ENCODE results near the gene TEX13A. TPM values are rescaled to one million over a fixed set of nuclear protein-coding genes. Genes with fewer than 3 reads are reported as not detected.
A peak's percentile ranks its signal among the peaks of the same experiment; 100 is the strongest.

Gene TEX13A
- total RNA-seq, 1 experiment from 2014 or later = not detected

DNA sequence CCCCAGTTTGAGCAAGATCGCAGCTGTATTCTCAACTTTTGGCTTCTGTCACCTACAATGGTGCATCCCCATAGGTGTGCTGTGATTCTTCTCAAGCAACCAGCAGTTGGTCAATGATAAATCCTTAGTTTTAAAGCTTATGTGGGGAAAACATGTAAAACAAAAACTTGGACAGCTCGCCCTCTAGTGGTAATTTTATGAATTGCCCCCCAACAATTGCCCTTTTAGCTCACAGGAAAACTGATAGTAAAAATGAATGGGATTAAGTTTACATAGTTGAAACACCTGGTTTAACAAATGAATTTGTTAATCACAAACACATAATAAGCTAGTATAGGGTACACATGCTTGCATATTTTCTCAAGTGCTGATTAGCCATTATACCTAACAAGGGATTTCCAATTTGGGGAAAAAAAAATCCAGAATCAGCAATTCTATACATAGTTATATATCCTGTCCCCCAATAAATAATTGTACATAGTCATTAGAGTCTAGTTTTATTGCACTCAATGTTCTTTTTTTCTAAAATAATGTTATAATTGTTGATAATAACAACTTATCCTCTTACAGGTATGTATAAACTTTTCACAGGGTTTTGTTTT, 30.1 kb downstream of the TEX13A start:
- CTCF ChIA-PET = interaction anchor here (0.6 to 1.1 kb wide), 6 partner anchors 31 to 904 kb away, joined by 3 to 7 read pairs (median 4); no protein-coding TSS in a partner anchor
- Histone ChIP-seq H3K4me3 (no peak overlapping the region), H3K9me3 (ENCODE audit: insufficient read depth, low read depth) (no peaks in the 10 kb centered on the region), H3K36me3 (ENCODE audit: low read depth) (no peaks in the 10 kb centered on the region), H4K20me1 (ENCODE audit: insufficient read depth) (no peaks in the 10 kb centered on the region), H3K27ac (no peak overlapping the region), H2AFZ (no peak overlapping the region), H3K27me3 (ENCODE audit: insufficient read depth, low read depth) (no peaks in the 10 kb centered on the region), H3K9me2 (ENCODE audit: insufficient read depth) (no peaks in the 10 kb centered on the region), H3K4me2 (no peak overlapping the region), H3K79me2 (ENCODE audit: low read depth) (no peaks in the 10 kb centered on the region), H3F3A (ENCODE audit: insufficient read depth, low read depth) (no peaks in the 10 kb centered on the region), H3K4me1 (replicated peaks; ENCODE audit: insufficient read depth) (no peaks in the 10 kb centered on the region)
- POLR2A ChIA-PET (ENCODE audit: unreplicated experiment) = interaction anchor here (0.6 to 0.8 kb wide), 2 partner anchors 84 to 683 kb away, joined by 3 to 6 read pairs; no protein-coding TSS in a partner anchor
- no peak for TF ChIP-seq EZH2 (IDR thresholded peaks at IDR 0.05; ENCODE audit: low read depth)
- TF ChIP-seq, protein P1, sequence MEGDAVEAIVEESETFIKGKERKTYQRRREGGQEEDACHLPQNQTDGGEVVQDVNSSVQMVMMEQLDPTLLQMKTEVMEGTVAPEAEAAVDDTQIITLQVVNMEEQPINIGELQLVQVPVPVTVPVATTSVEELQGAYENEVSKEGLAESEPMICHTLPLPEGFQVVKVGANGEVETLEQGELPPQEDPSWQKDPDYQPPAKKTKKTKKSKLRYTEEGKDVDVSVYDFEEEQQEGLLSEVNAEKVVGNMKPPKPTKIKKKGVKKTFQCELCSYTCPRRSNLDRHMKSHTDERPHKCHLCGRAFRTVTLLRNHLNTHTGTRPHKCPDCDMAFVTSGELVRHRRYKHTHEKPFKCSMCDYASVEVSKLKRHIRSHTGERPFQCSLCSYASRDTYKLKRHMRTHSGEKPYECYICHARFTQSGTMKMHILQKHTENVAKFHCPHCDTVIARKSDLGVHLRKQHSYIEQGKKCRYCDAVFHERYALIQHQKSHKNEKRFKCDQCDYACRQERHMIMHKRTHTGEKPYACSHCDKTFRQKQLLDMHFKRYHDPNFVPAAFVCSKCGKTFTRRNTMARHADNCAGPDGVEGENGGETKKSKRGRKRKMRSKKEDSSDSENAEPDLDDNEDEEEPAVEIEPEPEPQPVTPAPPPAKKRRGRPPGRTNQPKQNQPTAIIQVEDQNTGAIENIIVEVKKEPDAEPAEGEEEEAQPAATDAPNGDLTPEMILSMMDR (conservative IDR thresholded peaks at IDR 0.05) = peak; percentile 80
- peak in 1 of 2 experiments; percentile 39 for DNase-seq
- intact Hi-C loops (cut with micrococcal nuclease; ENCODE audit: unreplicated experiment) = loop anchor here (1.0 to 5.0 kb wide), 4 partner anchors 82 to 623 kb away; partner anchors contain the start of gene IL1RAPL2
- no TSS peak for BruUV-seq (replicated peaks)

DNA sequence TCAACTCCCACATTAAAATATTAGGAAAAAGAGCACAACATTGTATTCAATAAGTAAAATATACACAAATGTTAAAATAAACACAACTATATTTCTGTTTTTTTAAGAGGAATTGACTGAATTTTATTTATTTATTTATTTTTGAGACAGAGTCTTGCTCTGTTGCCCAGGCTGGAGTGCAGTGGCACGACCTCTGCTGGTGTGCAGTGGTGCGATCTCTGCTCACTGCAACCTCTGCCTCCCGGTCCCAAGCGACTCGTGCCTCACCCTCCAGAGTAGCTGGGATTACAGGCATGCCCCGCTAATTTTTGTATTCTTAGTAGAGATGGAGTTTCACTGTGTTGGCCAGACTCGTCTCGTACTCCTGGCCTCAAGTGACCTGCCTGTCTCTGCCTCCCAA, 31.4 kb downstream of the TEX13A start:
- Histone ChIP-seq H3K27me3 (ENCODE audit: insufficient read depth, low read depth) (no peaks in the 10 kb centered on the region), H3K79me2 (ENCODE audit: low read depth) (no peaks in the 10 kb centered on the region), H3F3A (ENCODE audit: insufficient read depth, low read depth) (no peaks in the 10 kb centered on the region), H3K4me1 (replicated peaks; ENCODE audit: insufficient read depth) (no peaks in the 10 kb centered on the region), H3K9me3 (ENCODE audit: insufficient read depth, low read depth) (no peaks in the 10 kb centered on the region), H3K4me3 (no peak overlapping the region), H4K20me1 (ENCODE audit: insufficient read depth) (no peaks in the 10 kb centered on the region), H3K27ac (no peak overlapping the region), H2AFZ (no peak overlapping the region), H3K4me2 (no peak overlapping the region), H3K9me2 (ENCODE audit: insufficient read depth) (no peaks in the 10 kb centered on the region), H3K36me3 (ENCODE audit: low read depth) (no peaks in the 10 kb centered on the region)
- no peak for TF ChIP-seq EZH2 (IDR thresholded peaks at IDR 0.05; ENCODE audit: low read depth)
- TF ChIP-seq, protein P1 (conservative IDR thresholded peaks at IDR 0.05) = no peak
- intact Hi-C loops (cut with micrococcal nuclease; ENCODE audit: unreplicated experiment) = no loop called here
- BruUV-seq (replicated peaks) = no TSS peak
- DNase-seq = no peak
- POLR2A ChIA-PET (ENCODE audit: unreplicated experiment) = no interaction called here
- CTCF ChIA-PET = no interaction called here

DNA sequence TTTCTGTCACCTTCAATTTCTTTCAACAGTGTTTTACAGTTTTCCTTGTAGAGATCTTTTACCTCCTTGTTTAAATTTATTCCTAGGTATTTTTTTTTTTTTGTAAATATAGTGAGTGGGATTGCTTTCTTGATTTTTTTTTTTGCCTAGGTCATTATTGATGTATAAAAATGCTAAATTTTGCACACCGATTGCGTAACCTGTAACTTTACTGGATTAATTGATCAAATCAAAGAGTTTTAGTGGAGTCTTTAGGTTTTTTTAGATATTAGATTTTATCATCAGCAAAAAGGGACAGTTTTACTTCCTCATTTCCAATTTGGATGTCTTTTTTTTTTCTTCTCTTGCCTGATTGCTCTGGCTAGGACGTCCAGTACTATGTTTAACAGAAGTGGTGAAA, 40.9 kb downstream of the TEX13A start:
- Histone ChIP-seq H3K79me2 (ENCODE audit: low read depth) (no peaks in the 10 kb centered on the region), H4K20me1 (ENCODE audit: insufficient read depth) (no peaks in the 10 kb centered on the region), H3F3A (ENCODE audit: insufficient read depth, low read depth) (no peaks in the 10 kb centered on the region), H3K4me2 (no peak overlapping the region), H3K27ac (no peak overlapping the region), H3K9me3 (ENCODE audit: insufficient read depth, low read depth) (no peaks in the 10 kb centered on the region), H3K4me1 (replicated peaks; ENCODE audit: insufficient read depth) (no peaks in the 10 kb centered on the region), H3K36me3 (ENCODE audit: low read depth) (no peaks in the 10 kb centered on the region), H3K27me3 (ENCODE audit: insufficient read depth, low read depth) (no peaks in the 10 kb centered on the region), H3K9me2 (ENCODE audit: insufficient read depth) (no peaks in the 10 kb centered on the region), H3K4me3 (no peak overlapping the region), H2AFZ (no peak overlapping the region)
- ChIA-PET POLR2A (ENCODE audit: unreplicated experiment) (no interaction called here), CTCF (no interaction called here)
- BruUV-seq (replicated peaks) = no TSS peak
- intact Hi-C loops (cut with micrococcal nuclease; ENCODE audit: unreplicated experiment) = no loop called here
- DNase-seq = no peak
- no peak for TF ChIP-seq EZH2 (IDR thresholded peaks at IDR 0.05; ENCODE audit: low read depth)
- TF ChIP-seq, protein P1 (conservative IDR thresholded peaks at IDR 0.05) = no peak
